Transverse colon (tissue), 4 donors: ENCODE data around the gene GCNT1. TPM values are rescaled to one million over a fixed set of nuclear protein-coding genes. Genes with fewer than 3 reads are reported as not detected.
"Not testable (repeated sequence)": the region's sequence is repeated elsewhere in the genome, so short reads cannot be mapped to it uniquely, and the experiment has no call there.

Experiments
- DNase-seq: peaks from one replicate; pipeline ENCODE4 v3.0.0-alpha.2; 2019
- H3K27ac ChIP-seq, 4 donors: fragments of 200-600 bp; sonication (generic); 2 replicates each; pipeline ENCODE4 v1.5.1; 2016 to 2018; ENCODE audit warnings: inconsistent platforms in 4 of 4
- H3K27me3 ChIP-seq: fragments of 200-600 bp; sonication (generic); 2 replicates; pipeline ENCODE4 v1.5.1; 2017; ENCODE audit warnings: inconsistent platforms
- H3K36me3 ChIP-seq, 4 donors: fragments of 200-600 bp; sonication (generic); 2 replicates each; pipeline ENCODE4 v1.5.1; 2017 to 2019; ENCODE audit warnings: inconsistent platforms in 4 of 4
- H3K4me1 ChIP-seq, 4 donors: fragments of 200-600 bp; sonication (generic); 2 replicates each; pipeline ENCODE4 v1.5.1; 2017 to 2020; ENCODE audit warnings: inconsistent platforms in 4 of 4
- H3K4me3 ChIP-seq, 4 donors: fragments of 200-600 bp; sonication (generic); 1 replicate in 1 of 4; 2 replicates in 3 of 4; pipeline versions ENCODE4 v1.5.1 to v1.6.1; 2017 to 2019; ENCODE audit warnings: inconsistent platforms in 4 of 4
- H3K9me3 ChIP-seq, 2 donors: fragments of 200-600 bp; sonication (generic); 2 replicates each; pipeline ENCODE4 v1.5.1; 2017 to 2019; ENCODE audit warnings: inconsistent platforms in 2 of 2
- CTCF ChIP-seq, 5 experiments: fragments of 200-600 bp in 3 of 5; fragments of 450-650 bp in 2 of 5; sonication (generic) in 3 of 5; IDR thresholded peaks; 1 replicate in 2 of 5; 2 replicates in 3 of 5; pipeline ENCODE4 v1.5.1; 2016 to 2017; ENCODE audit warnings: antibody characterized with exemption in 5 of 5, inconsistent platforms in 3 of 5, mild to moderate bottlenecking in 2 of 5, moderate library complexity in 1 of 5
- EP300 ChIP-seq: sonication (generic); formaldehyde crosslinking; IDR thresholded peaks from one replicate; pipeline ENCODE4 v1.6.1; 2017; ENCODE audit warnings: antibody characterized with exemption, low read depth
- POLR2A ChIP-seq: fragments of 450-650 bp; IDR thresholded peaks from one replicate; pipeline ENCODE4 v1.6.1; 2016; ENCODE audit warnings: antibody characterized with exemption, mild to moderate bottlenecking, moderate library complexity
- POLR2AphosphoS5 ChIP-seq, 3 donors: sonication (generic); formaldehyde crosslinking; IDR thresholded peaks; one replicate each; pipeline ENCODE4 v1.6.1; 2016; ENCODE audit warnings: antibody characterized with exemption in 3 of 3
- WGBS, 2 donors: methylation state at CpG; one replicate each; pipeline ENCODE4 v1.1.5; 2018; ENCODE audit warnings: low coverage in 1 of 2; 5-methylcytosine and 5-hydroxymethylcytosine counted together
- in situ Hi-C, 4 donors: fragments of 200-750 bp; cut with MboI; loops; one replicate each; pipeline versions ENCODE4 v1.15.0 to v1.15.1; 2017; ENCODE audit warnings: low sequenced_read_pairs in 3 of 4, low pct_ligation_motif_present in 1 of 4, low pct_unique_long_range_greater_than_20kb in 1 of 4
- intact Hi-C: fragments of 100-400 bp; cut with DNase I; formaldehyde crosslinking; loops from one replicate; pipeline ENCODE4 v1.15.1; 2023; ENCODE audit warnings: low total_unique reads
- total RNA-seq, 4 donors: library from RNA; depleted of rRNA; stranded (reverse); fragments of >200 nt; gene quantifications; one replicate each; pipeline ENCODE4 v1.1.0, GENCODE V29; 2016

GCNT1 gene
- total RNA-seq, 4 donors from 2014 or later, result 12.7 to 52.0 (median 27.8) TPM

GRCh38 chr9:76529653-76530052 is 70.7 kb downstream of the GCNT1 start:
- DNase-seq, result no peak
- TF ChIP-seq CTCF (IDR thresholded peaks at IDR 0.05) (no peak), POLR2AphosphoS5 (IDR thresholded peaks at IDR 0.05) (no peak), POLR2A (no peak), EP300 (no peak)
- no peaks in the 10 kb centered on the region for H3K9me3 ChIP-seq
- intact Hi-C loops (no loop called here), in situ Hi-C loops (no loop called here)
- no peak overlapping the region for H3K4me3 ChIP-seq
- no peaks in the 10 kb centered on the region for H3K27me3 ChIP-seq
- WGBS, 2 donors, result 92 to 100% methylated on average over 3 to 5 of the region's 5 CpGs
- no peaks in the 10 kb centered on the region for H3K4me1 ChIP-seq
- H3K36me3 ChIP-seq, result no peaks in the 10 kb centered on the region
- no peak overlapping the region for H3K27ac ChIP-seq

- H3K27ac ChIP-seq, result no peak overlapping the region
- TF ChIP-seq CTCF (IDR thresholded peaks at IDR 0.05) (no peak), POLR2A (no peak), EP300 (no peak), POLR2AphosphoS5 (IDR thresholded peaks at IDR 0.05) (no peak)
- intact Hi-C loops, result no loop called here
- no peaks in the 10 kb centered on the region for H3K36me3 ChIP-seq
- H3K4me1 ChIP-seq, result no peaks in the 10 kb centered on the region
- 48 to 52% methylated on average over 6 of the region's 6 CpGs for WGBS, 2 donors
- no peaks in the 10 kb centered on the region for H3K27me3 ChIP-seq
- H3K4me3 ChIP-seq, result no peak overlapping the region
- in situ Hi-C loops, result no loop called here
- no peak for DNase-seq
- H3K9me3 ChIP-seq, result no peaks in the 10 kb centered on the region
Observed at GRCh38 chr9:76530458-76531110, 71.6 kb downstream of the GCNT1 start.

DNA sequence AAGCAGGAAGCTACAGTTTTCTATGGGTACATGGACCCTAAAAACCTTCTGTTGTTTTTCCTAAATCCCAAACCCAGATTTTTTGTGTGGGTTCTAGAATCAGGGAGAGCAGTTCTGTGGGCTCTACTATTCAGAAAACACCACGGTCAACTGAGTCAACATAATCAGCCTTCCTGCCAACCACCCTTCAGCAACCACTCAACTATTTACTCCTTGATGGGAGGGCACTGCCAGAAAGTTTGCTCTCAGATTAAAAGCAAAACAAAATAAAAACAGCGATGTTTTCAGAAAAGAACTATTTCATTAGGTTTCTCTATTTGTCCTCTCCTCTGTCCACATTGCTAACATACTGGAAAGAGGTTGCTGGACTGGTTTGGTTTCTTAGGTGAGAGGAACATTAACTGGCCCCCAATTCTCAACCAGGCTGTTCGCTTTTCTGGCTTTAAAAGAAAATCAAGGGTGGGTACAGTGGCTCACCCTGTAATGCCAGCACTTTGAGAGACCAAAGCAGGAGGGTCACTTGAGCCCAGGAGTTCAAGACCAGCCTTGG is 72.3 kb downstream of the GCNT1 start:
- no peak for DNase-seq
- Histone ChIP-seq H3K9me3 (no peaks in the 10 kb centered on the region), H3K36me3 (no peaks in the 10 kb centered on the region), H3K4me3 (no peak overlapping the region), H3K27ac (no peak overlapping the region), H3K4me1 (no peaks in the 10 kb centered on the region), H3K27me3 (no peaks in the 10 kb centered on the region)
- in situ Hi-C loops, result no loop called here
- 90% methylated on average over 3 of the region's 3 CpGs; no CpG with 5 or more reads in 1 of the 2 donors for WGBS, 2 donors
- TF ChIP-seq CTCF (IDR thresholded peaks at IDR 0.05), result no peak
- TF ChIP-seq POLR2A, result no peak
- no peak for TF ChIP-seq POLR2AphosphoS5 (IDR thresholded peaks at IDR 0.05)
- no peak for TF ChIP-seq EP300
- intact Hi-C loops, result no loop called here

- 95 to 96% methylated on average over 3 to 4 of the region's 4 CpGs for WGBS, 2 donors
- H3K9me3 ChIP-seq, H3K36me3 ChIP-seq, in situ Hi-C loops, H3K4me3 ChIP-seq, intact Hi-C loops, H3K27me3 ChIP-seq, DNase-seq, H3K4me1 ChIP-seq, H3K27ac ChIP-seq: not testable (repeated sequence)
Observed at GRCh38 chr9:76532877-76533276, 73.9 kb downstream of the GCNT1 start.

- H3K27me3 ChIP-seq, result no peaks in the 10 kb centered on the region
- peaks cover 0 to 6% (median 0%) of the 10 kb centered on the region in 4 donors for H3K4me1 ChIP-seq
- intact Hi-C loops, result no loop called here
- in situ Hi-C loops, result no loop called here
- no peak overlapping the region for H3K4me3 ChIP-seq
- 80 to 94% methylated on average over 1 of the region's 1 CpG for WGBS, 2 donors
- H3K36me3 ChIP-seq, result no peaks in the 10 kb centered on the region
- H3K27ac ChIP-seq, result no peak overlapping the region
- no peak for TF ChIP-seq POLR2AphosphoS5 (IDR thresholded peaks at IDR 0.05)
- no peak for TF ChIP-seq EP300
- TF ChIP-seq POLR2A, result no peak
- TF ChIP-seq CTCF (IDR thresholded peaks at IDR 0.05), result no peak
- DNase-seq, result no peak
- H3K9me3 ChIP-seq, result no peaks in the 10 kb centered on the region
Observed at GRCh38 chr9:76534026-76534425, 75.0 kb downstream of the GCNT1 start.
